ENCODE data around the gene FMNL2.
A peak's percentile ranks its signal among the peaks of the same experiment; 100 is the strongest.

FMNL2 gene

GRCh38 chr2:152464851-152465470 is 130.0 kb downstream of the FMNL2 start:
- no peak for DNase-seq
- H3K27me3 ChIP-seq, result no peaks in the 10 kb centered on the region
- intact Hi-C loops (cut with DNase I; ENCODE audit: low total_unique reads), result no loop called here

DNA sequence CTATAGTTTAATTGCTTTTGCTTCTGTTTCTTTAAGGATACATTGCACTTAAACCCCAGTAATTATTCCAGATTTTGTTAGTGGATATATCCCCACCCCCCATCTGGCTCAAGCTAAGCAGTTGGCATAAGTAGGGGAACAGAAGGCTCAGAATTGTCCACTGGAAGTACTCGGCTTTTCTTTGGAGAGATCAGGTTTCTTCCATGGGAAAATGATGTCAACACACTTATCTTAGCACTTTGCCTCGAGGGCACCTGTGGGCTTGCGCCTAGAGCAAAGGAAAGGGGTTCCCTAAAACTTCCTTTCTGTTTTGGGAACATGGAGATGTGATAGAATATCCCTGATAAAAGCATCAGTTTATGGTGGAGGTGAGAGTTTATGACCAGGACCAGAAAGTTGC is 130.6 kb downstream of the FMNL2 start:
- intact Hi-C loops (cut with DNase I; ENCODE audit: low total_unique reads), result no loop called here
- Histone ChIP-seq H3K27ac (no peak overlapping the region), H3K4me3 (no peak overlapping the region), H3K36me3 (no peaks in the 10 kb centered on the region), H3K27me3 (no peaks in the 10 kb centered on the region), H3K9me3 (no peaks in the 10 kb centered on the region), H3K4me1 (peaks cover 0 to 59% (median 31%) of the 10 kb centered on the region in 4 donors)
- TF ChIP-seq, protein P1, sequence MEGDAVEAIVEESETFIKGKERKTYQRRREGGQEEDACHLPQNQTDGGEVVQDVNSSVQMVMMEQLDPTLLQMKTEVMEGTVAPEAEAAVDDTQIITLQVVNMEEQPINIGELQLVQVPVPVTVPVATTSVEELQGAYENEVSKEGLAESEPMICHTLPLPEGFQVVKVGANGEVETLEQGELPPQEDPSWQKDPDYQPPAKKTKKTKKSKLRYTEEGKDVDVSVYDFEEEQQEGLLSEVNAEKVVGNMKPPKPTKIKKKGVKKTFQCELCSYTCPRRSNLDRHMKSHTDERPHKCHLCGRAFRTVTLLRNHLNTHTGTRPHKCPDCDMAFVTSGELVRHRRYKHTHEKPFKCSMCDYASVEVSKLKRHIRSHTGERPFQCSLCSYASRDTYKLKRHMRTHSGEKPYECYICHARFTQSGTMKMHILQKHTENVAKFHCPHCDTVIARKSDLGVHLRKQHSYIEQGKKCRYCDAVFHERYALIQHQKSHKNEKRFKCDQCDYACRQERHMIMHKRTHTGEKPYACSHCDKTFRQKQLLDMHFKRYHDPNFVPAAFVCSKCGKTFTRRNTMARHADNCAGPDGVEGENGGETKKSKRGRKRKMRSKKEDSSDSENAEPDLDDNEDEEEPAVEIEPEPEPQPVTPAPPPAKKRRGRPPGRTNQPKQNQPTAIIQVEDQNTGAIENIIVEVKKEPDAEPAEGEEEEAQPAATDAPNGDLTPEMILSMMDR (IDR thresholded peaks at IDR 0.05), result no peak
- no peak for DNase-seq

More at GRCh38 chr2:152464851-152465470, 130.0 kb downstream of the FMNL2 start:
- no peaks in the 10 kb centered on the region for H3K36me3 ChIP-seq
- no peak overlapping the region for H3K27ac ChIP-seq
- H3K4me1 ChIP-seq, result peaks cover 0 to 60% (median 30%) of the 10 kb centered on the region in 4 donors
- H3K4me3 ChIP-seq, result no peak overlapping the region
- H3K9me3 ChIP-seq, result no peaks in the 10 kb centered on the region
- TF ChIP-seq, protein P1 (IDR thresholded peaks at IDR 0.05), result no peak

GRCh38 chr2:152466041-152466440 is 131.1 kb downstream of the FMNL2 start:
- Histone ChIP-seq H3K27me3 (no peaks in the 10 kb centered on the region), H3K36me3 (no peaks in the 10 kb centered on the region), H3K4me1 (peaks cover 0 to 64% (median 33%) of the 10 kb centered on the region in 4 donors), H3K9me3 (no peaks in the 10 kb centered on the region), H3K27ac (no peak overlapping the region), H3K4me3 (no peak overlapping the region)
- DNase-seq, result no peak
- intact Hi-C loops (cut with DNase I; ENCODE audit: low total_unique reads), result no loop called here
- TF ChIP-seq, protein P1 (IDR thresholded peaks at IDR 0.05), result no peak

DNA sequence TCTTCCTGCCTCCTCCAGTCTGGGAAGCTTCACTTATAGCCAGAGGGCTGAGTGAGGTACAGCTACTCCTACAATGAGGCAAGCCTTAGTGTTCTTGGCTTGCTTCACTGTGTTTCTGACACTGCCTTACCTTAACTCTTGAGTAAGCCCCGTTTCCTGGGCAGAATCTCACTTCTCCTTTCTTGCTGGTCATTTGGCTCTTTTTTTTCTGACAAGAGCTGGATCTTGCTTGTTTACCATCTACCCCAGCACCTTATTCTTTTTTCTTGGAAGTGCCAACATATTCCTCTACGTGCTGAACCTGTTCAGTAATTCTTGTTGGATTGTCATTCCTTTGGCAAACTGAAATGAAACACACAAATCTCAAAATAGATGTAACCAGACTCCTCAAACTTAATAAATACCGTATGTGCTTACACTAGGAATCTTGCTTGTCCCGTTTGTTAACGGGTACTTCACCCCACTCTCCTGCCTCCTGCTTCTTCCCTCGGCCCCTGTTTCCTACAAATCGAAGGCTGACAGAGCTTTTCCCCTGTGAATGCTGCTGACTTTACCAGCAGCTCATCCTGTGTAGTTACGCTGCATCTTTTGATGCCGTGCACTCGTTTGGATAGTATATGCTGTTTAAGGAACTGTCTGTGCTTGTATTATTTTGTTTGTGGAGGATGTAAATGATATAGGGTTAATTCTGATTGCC is 132.2 kb downstream of the FMNL2 start:
- TF ChIP-seq, protein P1 (IDR thresholded peaks at IDR 0.05), result no peak
- H3K4me1 ChIP-seq, result peaks cover 0 to 75% (median 38%) of the 10 kb centered on the region in 4 donors
- intact Hi-C loops (cut with DNase I; ENCODE audit: low total_unique reads), result no loop called here
- no peaks in the 10 kb centered on the region for H3K36me3 ChIP-seq
- H3K4me3 ChIP-seq, result no peak overlapping the region
- peak overlapping the region in 1 of 2 donors; percentile 2 for H3K27ac ChIP-seq
- no peaks in the 10 kb centered on the region for H3K27me3 ChIP-seq
- no peak for DNase-seq
- H3K9me3 ChIP-seq, result no peaks in the 10 kb centered on the region

DNA sequence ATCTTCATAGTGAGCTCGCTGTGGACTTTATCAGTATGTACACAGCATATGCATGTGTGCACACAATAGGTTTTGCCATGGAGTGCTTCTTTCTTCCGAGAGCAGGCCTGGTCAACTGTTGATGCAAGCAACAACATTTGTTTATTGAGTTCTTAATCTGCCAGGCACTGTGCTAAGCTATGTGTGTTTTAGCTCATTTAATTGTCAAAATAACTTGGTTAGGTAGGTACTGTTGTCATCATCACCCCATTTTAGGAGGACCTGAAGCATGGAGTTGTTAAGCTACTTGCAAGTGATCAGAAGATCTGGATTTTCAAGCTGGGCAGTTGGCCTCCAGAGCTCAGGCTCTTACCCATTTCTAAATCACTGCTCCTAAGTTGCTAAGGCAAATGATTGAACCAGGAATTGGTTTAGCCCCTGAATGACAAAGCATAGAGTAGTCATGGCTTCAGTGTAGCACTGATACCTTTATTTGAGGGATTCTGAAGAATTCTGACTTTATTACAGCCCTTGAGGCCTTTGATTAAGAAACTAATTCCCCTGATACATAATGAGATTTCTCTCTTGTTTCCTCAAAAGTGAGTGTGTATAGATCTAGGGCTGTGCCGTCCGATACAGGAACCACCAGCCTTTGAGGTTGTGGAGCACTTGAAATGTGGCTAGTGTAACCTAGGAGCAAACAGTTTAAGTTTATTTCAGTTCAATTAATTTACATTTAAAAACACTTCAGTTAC is 132.9 kb downstream of the FMNL2 start:
- no peak overlapping the region for H3K27ac ChIP-seq
- no peak for DNase-seq
- H3K4me1 ChIP-seq, result peaks cover 0 to 82% (median 42%) of the 10 kb centered on the region in 4 donors
- intact Hi-C loops (cut with DNase I; ENCODE audit: low total_unique reads), result no loop called here
- H3K36me3 ChIP-seq, result no peaks in the 10 kb centered on the region
- no peak overlapping the region for H3K4me3 ChIP-seq
- no peaks in the 10 kb centered on the region for H3K9me3 ChIP-seq
- TF ChIP-seq, protein P1 (IDR thresholded peaks at IDR 0.05), result no peak
- H3K27me3 ChIP-seq, result no peaks in the 10 kb centered on the region
